ENCODE data around the gene NECAB2.

Gene NECAB2

GRCh38 chr16:84040823-84041820, 73.1 kb downstream of the NECAB2 start:
- no peaks in the 10 kb centered on the region for H3K4me1 ChIP-seq (ENCODE audit: control insufficient read depth in 1 of 2, insufficient read depth in 1 of 2, low read depth in 1 of 2, low read length in 1 of 2)
- no peak overlapping the region for H3K4me3 ChIP-seq (ENCODE audit: low read depth in 1 of 2, low read length in 1 of 2)
- H3K27me3 ChIP-seq: peaks cover 87% of the 10 kb centered on the region
- H3K36me3 ChIP-seq: no peaks in the 10 kb centered on the region
- H3K27ac ChIP-seq: no peak overlapping the region
- TF ChIP-seq CTCF (IDR thresholded peaks at IDR 0.05): no peak
- no peaks in the 10 kb centered on the region for H3K9me3 ChIP-seq

- Histone ChIP-seq H3K27ac (no peak overlapping the region), H3K4me1 (ENCODE audit: control insufficient read depth in 1 of 2, insufficient read depth in 1 of 2, low read depth in 1 of 2, low read length in 1 of 2) (no peaks in the 10 kb centered on the region)
- TF ChIP-seq CTCF (IDR thresholded peaks at IDR 0.05): no peak
Observed at GRCh38 chr16:84041881-84042280, 73.8 kb downstream of the NECAB2 start.

GRCh38 chr16:84042308-84042878, 74.3 kb downstream of the NECAB2 start, which contains the start of gene SLC38A8:
Gene SLC38A8 (minus strand): TSS chr16:84042795. CDS start chr16:84042157, 638 bp downstream.
- no peaks in the 10 kb centered on the region for H3K9me3 ChIP-seq
- no peaks in the 10 kb centered on the region for H3K36me3 ChIP-seq
- no peaks in the 10 kb centered on the region for H3K4me1 ChIP-seq (ENCODE audit: control insufficient read depth in 1 of 2, insufficient read depth in 1 of 2, low read depth in 1 of 2, low read length in 1 of 2)
- no peak for TF ChIP-seq CTCF (IDR thresholded peaks at IDR 0.05)
- H3K4me3 ChIP-seq (ENCODE audit: low read depth in 1 of 2, low read length in 1 of 2): no peak within 1 kb of the TSS
- H3K27me3 ChIP-seq: peaks cover 78% of the 10 kb centered on the region
- no peak within 1 kb of the TSS for H3K27ac ChIP-seq

More at GRCh38 chr16:84041881-84042280, 73.8 kb downstream of the NECAB2 start:
- H3K27me3 ChIP-seq: peaks cover 79% of the 10 kb centered on the region
- H3K9me3 ChIP-seq: no peaks in the 10 kb centered on the region
- H3K4me3 ChIP-seq (ENCODE audit: low read depth in 1 of 2, low read length in 1 of 2): no peak overlapping the region
- no peaks in the 10 kb centered on the region for H3K36me3 ChIP-seq

GRCh38 chr16:84042879-84043485, 74.9 kb downstream of the NECAB2 start:
- H3K4me3 ChIP-seq (ENCODE audit: low read depth in 1 of 2, low read length in 1 of 2): no peak overlapping the region
- no peaks in the 10 kb centered on the region for H3K9me3 ChIP-seq
- H3K4me1 ChIP-seq (ENCODE audit: control insufficient read depth in 1 of 2, insufficient read depth in 1 of 2, low read depth in 1 of 2, low read length in 1 of 2): no peaks in the 10 kb centered on the region
- H3K27ac ChIP-seq: no peak overlapping the region
- no peaks in the 10 kb centered on the region for H3K36me3 ChIP-seq
- no peak for TF ChIP-seq CTCF (IDR thresholded peaks at IDR 0.05)
- H3K27me3 ChIP-seq: peaks cover 76% of the 10 kb centered on the region

- H3K4me3 ChIP-seq (ENCODE audit: low read depth in 1 of 2, low read length in 1 of 2): no peak overlapping the region
- H3K9me3 ChIP-seq: no peaks in the 10 kb centered on the region
- no peaks in the 10 kb centered on the region for H3K4me1 ChIP-seq (ENCODE audit: control insufficient read depth in 1 of 2, insufficient read depth in 1 of 2, low read depth in 1 of 2, low read length in 1 of 2)
- no peak for TF ChIP-seq CTCF (IDR thresholded peaks at IDR 0.05)
- no peak overlapping the region for H3K27ac ChIP-seq
- peaks cover 2% of the 10 kb centered on the region for H3K36me3 ChIP-seq
- peaks cover 69% of the 10 kb centered on the region for H3K27me3 ChIP-seq
Observed at GRCh38 chr16:84043486-84044117, 75.6 kb downstream of the NECAB2 start.

Measured in neutrophil (primary cell).